ENCODE data around the gene ITGAD.
"Not testable (repeated sequence)": the region's sequence is repeated elsewhere in the genome, so short reads cannot be mapped to it uniquely, and the experiment has no call there.

Gene ITGAD

GRCh38 chr16:31430380-31431052 lies 37.4 kb downstream of the ITGAD start:
- no peak for DNase-seq (ENCODE audit: low spot score)

GRCh38 chr16:31435341-31436220 lies 42.4 kb downstream of the ITGAD start:
- DNase-seq (ENCODE audit: low spot score), result no peak

GRCh38 chr16:31436221-31437045 lies 43.3 kb downstream of the ITGAD start:
- DNase-seq (ENCODE audit: low spot score), result no peak

- DNase-seq (ENCODE audit: low spot score), result peak; percentile 75
These were observed 45.3 kb downstream of the ITGAD start for GRCh38 chr16:31438414-31438813.

- DNase-seq (ENCODE audit: low spot score), result not testable (repeated sequence)
These were observed 45.9 kb downstream of the ITGAD start for GRCh38 chr16:31439023-31439422.

- DNase-seq (ENCODE audit: low spot score), result no peak
These were observed 46.4 kb downstream of the ITGAD start for GRCh38 chr16:31439519-31439918.

GRCh38 chr16:31440516-31441184 lies 47.5 kb downstream of the ITGAD start:
- no peak for DNase-seq (ENCODE audit: low spot score)

GRCh38 chr16:31441956-31442355 lies 48.8 kb downstream of the ITGAD start:
- DNase-seq (ENCODE audit: low spot score), result no peak

GRCh38 chr16:31445931-31446330 lies 52.8 kb downstream of the ITGAD start:
- DNase-seq (ENCODE audit: low spot score), result not testable (repeated sequence)

- no peak for DNase-seq (ENCODE audit: low spot score)
These were observed 58.1 kb downstream of the ITGAD start for GRCh38 chr16:31451201-31451600.

GRCh38 chr16:31451681-31452351 lies 58.7 kb downstream of the ITGAD start:
- DNase-seq (ENCODE audit: low spot score), result peak; percentile 83

GRCh38 chr16:31452631-31453106 lies 59.5 kb downstream of the ITGAD start:
- DNase-seq (ENCODE audit: low spot score), result no peak

GRCh38 chr16:31453255-31454204 lies 60.4 kb downstream of the ITGAD start:
- no peak for DNase-seq (ENCODE audit: low spot score)

- DNase-seq (ENCODE audit: low spot score), result peak; percentile 42
These were observed 62.6 kb downstream of the ITGAD start for GRCh38 chr16:31455601-31456314.

GRCh38 chr16:31456988-31457360 lies 63.8 kb downstream of the ITGAD start:
- no peak for DNase-seq (ENCODE audit: low spot score)

GRCh38 chr16:31458073-31458843 lies 65.1 kb downstream of the ITGAD start:
- DNase-seq (ENCODE audit: low spot score), result peak; percentile 29

- peak; percentile 99 for DNase-seq (ENCODE audit: low spot score)
These were observed 65.9 kb downstream of the ITGAD start, which contains the start of gene ARMC5 for GRCh38 chr16:31458844-31459686. TSS of gene ARMC5 (plus strand) at chr16:31459501. CDS start at chr16:31459525, 24 bp downstream.
